Ishikawa (cell line): ENCODE measurements around the gene NSDHL.

Experiments
- CEBPB ChIP-seq: IDR thresholded peaks from 2 replicates; pipeline ENCODE4 v1.6.1; 2012
- CREB1 ChIP-seq: IDR thresholded peaks from 2 replicates; pipeline ENCODE4 v1.6.1; 2012; ENCODE audit warnings: low read depth
- EGR1 ChIP-seq: IDR thresholded peaks from 2 replicates; pipeline ENCODE4 v1.6.1; 2012
- EP300 ChIP-seq: IDR thresholded peaks from 2 replicates; pipeline ENCODE4 v1.6.1; 2012; ENCODE audit warnings: borderline replicate concordance
- FOXM1 ChIP-seq: IDR thresholded peaks from 2 replicates; pipeline ENCODE4 v1.6.1; 2012; ENCODE audit warnings: low read depth, borderline replicate concordance
- NFIC ChIP-seq: IDR thresholded peaks from 2 replicates; pipeline ENCODE4 v1.6.1; 2012
- RAD21 ChIP-seq: IDR thresholded peaks from 2 replicates; pipeline ENCODE4 v1.6.1; 2012; ENCODE audit warnings: low read depth
- REST ChIP-seq: IDR thresholded peaks from 2 replicates; pipeline ENCODE4 v1.6.1; 2012; ENCODE audit warnings: low read depth, mild to moderate bottlenecking
- TAF1 ChIP-seq: IDR thresholded peaks from 2 replicates; pipeline ENCODE4 v1.6.1; 2012; ENCODE audit warnings: low read depth, mild to moderate bottlenecking
- TCF12 ChIP-seq: IDR thresholded peaks from 2 replicates; pipeline ENCODE4 v1.6.1; 2012; ENCODE audit warnings: low read depth
- TEAD4 ChIP-seq: IDR thresholded peaks from 2 replicates; pipeline ENCODE4 v1.6.1; 2012
- YY1 ChIP-seq: IDR thresholded peaks from 2 replicates; pipeline ENCODE4 v1.6.1; 2012; ENCODE audit warnings: low read depth
- ZBTB7A ChIP-seq: IDR thresholded peaks from 2 replicates; pipeline ENCODE4 v1.6.1; 2012; ENCODE audit warnings: low read depth
- TF ChIP-seq, protein P1 (sequence below): IDR thresholded peaks from 2 replicates; pipeline ENCODE4 v1.6.1; 2012
- TF ChIP-seq, protein P2 (sequence below): IDR thresholded peaks from 2 replicates; pipeline ENCODE4 v1.6.1; 2012

NSDHL gene

GRCh38 chrX:152866386-152866785 lies 35.5 kb downstream of the NSDHL start:
- TF ChIP-seq TCF12 (no peak), EGR1 (no peak), TAF1 (no peak), YY1 (no peak), CEBPB (no peak), ZBTB7A (no peak), RAD21 (no peak), REST (no peak), TEAD4 (no peak), FOXM1 (no peak), NFIC (no peak), EP300 (no peak), CREB1 (no peak)
- TF ChIP-seq, protein P1, sequence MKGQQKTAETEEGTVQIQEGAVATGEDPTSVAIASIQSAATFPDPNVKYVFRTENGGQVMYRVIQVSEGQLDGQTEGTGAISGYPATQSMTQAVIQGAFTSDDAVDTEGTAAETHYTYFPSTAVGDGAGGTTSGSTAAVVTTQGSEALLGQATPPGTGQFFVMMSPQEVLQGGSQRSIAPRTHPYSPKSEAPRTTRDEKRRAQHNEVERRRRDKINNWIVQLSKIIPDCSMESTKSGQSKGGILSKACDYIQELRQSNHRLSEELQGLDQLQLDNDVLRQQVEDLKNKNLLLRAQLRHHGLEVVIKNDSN: no peak
- TF ChIP-seq, protein P2, sequence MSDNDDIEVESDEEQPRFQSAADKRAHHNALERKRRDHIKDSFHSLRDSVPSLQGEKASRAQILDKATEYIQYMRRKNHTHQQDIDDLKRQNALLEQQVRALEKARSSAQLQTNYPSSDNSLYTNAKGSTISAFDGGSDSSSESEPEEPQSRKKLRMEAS: no peak

DNA sequence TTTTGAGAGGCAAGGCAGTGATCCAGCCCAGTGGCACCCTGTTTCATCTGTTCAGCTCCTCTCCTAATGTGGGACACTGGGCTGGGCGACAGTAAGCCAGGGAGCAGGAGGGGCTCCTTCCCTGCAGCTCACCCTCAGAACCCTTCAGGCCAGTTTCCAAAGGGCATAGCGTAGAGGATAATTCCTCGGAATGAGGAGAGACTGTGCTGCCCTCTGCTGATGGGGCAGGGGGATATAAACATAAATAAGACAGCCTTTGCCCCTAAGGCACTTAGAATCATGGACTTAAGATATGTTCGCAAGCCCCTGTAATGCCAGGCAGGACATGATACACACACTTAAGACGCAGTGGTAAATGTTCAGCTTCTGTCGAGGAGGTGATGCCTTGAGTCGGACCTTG lies 39.1 kb downstream of the NSDHL start:
- TF ChIP-seq ZBTB7A: no peak
- no peak for TF ChIP-seq TCF12
- TF ChIP-seq TAF1: no peak
- no peak for TF ChIP-seq TEAD4
- TF ChIP-seq YY1: no peak
- TF ChIP-seq EGR1: no peak
- TF ChIP-seq RAD21: no peak
- TF ChIP-seq, protein P2: no peak
- TF ChIP-seq CREB1: no peak
- TF ChIP-seq, protein P1: no peak
- TF ChIP-seq NFIC: no peak
- TF ChIP-seq FOXM1: no peak
- no peak for TF ChIP-seq CEBPB
- TF ChIP-seq EP300: no peak
- no peak for TF ChIP-seq REST

DNA sequence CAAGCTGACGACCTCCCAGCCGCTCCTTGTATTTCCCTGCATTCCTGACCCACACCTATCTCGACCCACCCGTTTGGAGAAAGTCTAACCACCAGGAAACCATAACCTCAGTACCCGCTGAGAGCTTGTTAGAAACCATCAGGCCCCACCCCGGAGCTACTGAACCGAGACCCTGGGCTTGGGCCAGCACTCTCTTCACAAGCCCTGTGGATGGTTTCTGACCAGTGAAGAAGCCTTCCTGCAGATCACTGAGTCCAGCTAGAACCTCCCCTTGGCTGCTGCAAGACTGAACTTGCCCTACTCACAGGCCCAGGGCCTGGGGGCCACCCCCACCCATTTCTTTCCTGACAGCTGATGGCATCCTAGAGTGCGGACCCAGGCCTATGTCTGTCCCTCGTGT lies 40.4 kb downstream of the NSDHL start:
- TF ChIP-seq RAD21 (no peak), YY1 (no peak), TEAD4 (no peak), TCF12 (no peak), EGR1 (no peak), FOXM1 (no peak), CREB1 (no peak), EP300 (no peak), CEBPB (no peak), NFIC (no peak)
- TF ChIP-seq, protein P2: no peak

DNA sequence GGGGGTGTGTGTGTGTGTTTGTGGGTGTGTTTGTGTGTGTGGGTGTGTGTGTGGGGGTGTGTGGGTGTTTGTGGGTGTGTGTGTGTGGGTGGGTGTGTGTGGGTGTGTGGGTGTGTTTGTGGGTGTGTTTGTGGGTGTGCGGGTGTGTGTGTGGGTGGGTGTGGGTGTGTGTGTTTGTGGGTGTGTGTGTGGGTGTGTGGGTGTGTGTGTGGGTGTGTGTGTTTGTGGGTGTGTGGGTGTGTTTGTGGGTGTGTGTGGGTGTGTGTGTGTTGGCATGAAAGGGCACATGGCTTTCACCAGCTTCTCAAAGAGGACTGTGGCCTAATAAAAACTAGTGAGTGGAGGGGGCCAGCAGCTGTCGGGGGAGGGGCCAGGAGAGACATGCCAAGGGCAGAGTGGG lies 41.7 kb downstream of the NSDHL start:
- TF ChIP-seq REST (no peak), TAF1 (no peak), TEAD4 (no peak), EGR1 (no peak), TCF12 (no peak), RAD21 (no peak), CREB1 (no peak), EP300 (no peak), YY1 (no peak), NFIC (no peak), CEBPB (no peak), FOXM1 (no peak), ZBTB7A (no peak)
- TF ChIP-seq, protein P2: no peak
- TF ChIP-seq, protein P1: no peak
